IPS DF 6.9 (cell line): ENCODE data around the gene PBRM1.
A peak's percentile ranks its signal among the peaks of the same experiment; 100 is the strongest.

ENCODE experiments used
- DNase-seq: peaks from one replicate; pipeline ENCODE4 v3.0.0-alpha.2; 2013; ENCODE audit warnings: low read depth, low spot score
- H3K27ac ChIP-seq: one replicate; pipeline ENCODE4 v1.5.1; 2013; ENCODE audit warnings: low read length, control low read depth
- H3K27me3 ChIP-seq: 2 replicates; pipeline ENCODE4 v1.6.1; 2013; ENCODE audit warnings: mild to moderate bottlenecking, low read length; ENCODE audit not compliant: control insufficient read depth, insufficient read depth
- H3K36me3 ChIP-seq: 2 replicates; pipeline ENCODE4 v1.6.1; 2013; ENCODE audit warnings: low read length; ENCODE audit not compliant: control insufficient read depth, insufficient read depth
- H3K4me1 ChIP-seq: 2 replicates; pipeline ENCODE4 v1.6.1; 2013; ENCODE audit warnings: low read length; ENCODE audit not compliant: control insufficient read depth, insufficient read depth
- H3K4me3 ChIP-seq: 2 replicates; pipeline ENCODE4 v1.5.1; 2013; ENCODE audit warnings: mild to moderate bottlenecking, low read length
- H3K9me3 ChIP-seq: 2 replicates; pipeline ENCODE4 v1.6.1; 2013; ENCODE audit warnings: low read length, inconsistent platforms; ENCODE audit not compliant: control insufficient read depth, insufficient read depth
- WGBS: extraction: QIAGEN DNeasy Blood & Tissue Kit; methylation state at CpG from one replicate; pipeline ENCODE4 v1.1.7; 2013; ENCODE audit warnings: mixed read lengths, missing lambda C conversion rate; ENCODE audit not compliant: insufficient read length, insufficient coverage; 5-methylcytosine and 5-hydroxymethylcytosine counted together

Gene PBRM1

GRCh38 chr3:52517796-52518722 lies 167.7 kb downstream of the PBRM1 start:
- Histone ChIP-seq H3K27ac (no peak overlapping the region), H3K9me3 (no peaks in the 10 kb centered on the region), H3K36me3 (no peaks in the 10 kb centered on the region), H3K4me3 (peak overlapping the region; percentile 56; the same call in 1 of the 2 replicates), H3K4me1 (peaks cover 4% of the 10 kb centered on the region; the same call in 1 of the 2 replicates), H3K27me3 (no peaks in the 10 kb centered on the region)
- DNase-seq: no peak
- no CpG with 5 or more reads among the region's 25 CpGs for WGBS

DNA sequence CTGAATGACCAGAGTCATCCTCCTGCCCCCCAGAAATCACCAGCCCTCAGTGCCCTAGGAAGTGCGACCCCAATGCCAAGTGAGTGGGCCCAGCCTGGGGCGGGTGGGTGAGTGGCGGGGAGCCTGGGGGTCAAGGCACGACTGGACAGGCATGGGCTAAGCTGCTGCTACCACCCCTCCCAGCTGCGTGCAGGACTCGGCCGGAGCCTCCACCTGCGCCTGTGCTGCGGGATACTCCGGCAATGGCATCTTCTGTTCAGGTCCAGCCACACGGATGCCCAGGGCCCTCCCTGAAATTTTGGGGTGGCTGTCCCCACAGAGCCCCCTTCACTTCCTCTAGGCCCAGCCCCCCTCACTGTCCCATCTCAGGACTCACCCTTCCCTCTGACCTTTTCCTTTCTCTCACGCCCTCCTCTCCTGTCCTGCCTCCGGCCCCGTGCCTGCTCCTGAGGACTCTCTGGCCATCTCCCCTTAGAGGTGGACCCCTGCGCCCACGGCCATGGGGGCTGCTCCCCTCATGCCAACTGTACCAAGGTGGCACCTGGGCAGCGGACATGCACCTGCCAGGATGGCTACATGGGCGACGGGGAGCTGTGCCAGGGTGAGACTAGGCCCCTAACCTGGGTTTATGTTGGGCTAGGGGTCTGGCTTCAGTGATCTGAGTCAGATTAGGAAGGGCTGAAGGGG lies 169.1 kb downstream of the PBRM1 start:
- Histone ChIP-seq H3K36me3 (no peaks in the 10 kb centered on the region), H3K9me3 (no peaks in the 10 kb centered on the region), H3K27ac (no peak overlapping the region), H3K4me1 (peaks cover 4% of the 10 kb centered on the region), H3K27me3 (no peaks in the 10 kb centered on the region), H3K4me3 (no peak overlapping the region)
- no CpG with 5 or more reads among the region's 19 CpGs for WGBS
- DNase-seq: no peak

DNA sequence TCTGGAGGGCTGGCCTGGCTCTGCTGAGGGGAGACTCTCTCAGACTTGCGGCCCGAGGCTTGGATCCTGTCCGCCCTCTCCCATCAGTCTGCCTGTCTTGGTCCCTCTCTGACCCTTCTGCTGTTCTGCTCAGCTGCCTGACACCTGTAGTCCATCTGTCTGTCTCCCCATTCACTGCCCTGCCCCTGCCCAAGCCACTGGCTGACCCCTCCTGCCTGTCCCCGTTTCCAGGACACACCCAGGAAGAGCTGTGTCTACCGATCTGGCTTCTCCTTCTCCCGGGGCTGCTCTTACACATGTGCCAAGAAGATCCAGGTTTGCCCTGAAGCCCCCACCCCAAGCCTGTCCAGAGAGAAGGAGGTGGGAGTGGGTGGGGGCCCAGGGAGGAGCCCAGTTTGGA lies 170.5 kb downstream of the PBRM1 start:
- WGBS: no CpG with 5 or more reads among the region's 6 CpGs
- H3K27me3 ChIP-seq: no peaks in the 10 kb centered on the region
- DNase-seq: no peak
- no peaks in the 10 kb centered on the region for H3K9me3 ChIP-seq
- H3K4me1 ChIP-seq: peaks cover 4% of the 10 kb centered on the region
- no peaks in the 10 kb centered on the region for H3K36me3 ChIP-seq
- no peak overlapping the region for H3K27ac ChIP-seq
- no peak overlapping the region for H3K4me3 ChIP-seq

- Histone ChIP-seq H3K9me3 (no peaks in the 10 kb centered on the region), H3K27ac (no peak overlapping the region), H3K27me3 (no peaks in the 10 kb centered on the region), H3K36me3 (no peaks in the 10 kb centered on the region), H3K4me3 (no peak overlapping the region), H3K4me1 (peaks cover 4% of the 10 kb centered on the region)
- WGBS: no CpG with 5 or more reads among the region's 11 CpGs
- DNase-seq: no peak
These were observed 171.1 kb downstream of the PBRM1 start for GRCh38 chr3:52514576-52514975.

DNA sequence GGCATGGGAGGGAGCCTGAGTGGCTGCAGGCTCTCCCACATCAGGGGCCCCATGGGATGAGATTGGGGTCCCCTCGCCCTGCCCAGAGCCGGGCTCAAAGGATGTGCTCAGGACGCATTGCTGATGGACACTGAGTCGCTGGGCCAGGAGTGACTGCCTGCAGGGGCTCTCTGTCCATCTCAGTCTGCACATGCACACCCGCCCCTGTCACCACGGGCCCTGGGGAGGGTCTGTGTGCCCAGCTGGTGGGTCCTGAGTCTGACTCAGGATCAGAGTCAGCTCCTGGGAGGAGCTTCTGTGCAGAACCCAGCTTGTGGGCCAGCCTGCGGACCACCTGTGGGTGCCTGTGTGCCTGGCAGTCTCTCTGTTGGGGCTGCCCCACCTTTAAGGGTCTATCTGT lies 172.4 kb downstream of the PBRM1 start:
- no peak for DNase-seq
- no peaks in the 10 kb centered on the region for H3K36me3 ChIP-seq
- no CpG with 5 or more reads among the region's 7 CpGs for WGBS
- no peaks in the 10 kb centered on the region; the same call in 1 of the 2 replicates for H3K4me1 ChIP-seq
- no peak overlapping the region for H3K4me3 ChIP-seq
- no peaks in the 10 kb centered on the region for H3K9me3 ChIP-seq
- no peak overlapping the region for H3K27ac ChIP-seq
- H3K27me3 ChIP-seq: no peaks in the 10 kb centered on the region

- no CpG with 5 or more reads among the region's 17 CpGs for WGBS
- Histone ChIP-seq H3K4me3 (no peak overlapping the region), H3K9me3 (no peaks in the 10 kb centered on the region)
These were observed 173.0 kb downstream of the PBRM1 start for GRCh38 chr3:52512727-52513126.

DNA sequence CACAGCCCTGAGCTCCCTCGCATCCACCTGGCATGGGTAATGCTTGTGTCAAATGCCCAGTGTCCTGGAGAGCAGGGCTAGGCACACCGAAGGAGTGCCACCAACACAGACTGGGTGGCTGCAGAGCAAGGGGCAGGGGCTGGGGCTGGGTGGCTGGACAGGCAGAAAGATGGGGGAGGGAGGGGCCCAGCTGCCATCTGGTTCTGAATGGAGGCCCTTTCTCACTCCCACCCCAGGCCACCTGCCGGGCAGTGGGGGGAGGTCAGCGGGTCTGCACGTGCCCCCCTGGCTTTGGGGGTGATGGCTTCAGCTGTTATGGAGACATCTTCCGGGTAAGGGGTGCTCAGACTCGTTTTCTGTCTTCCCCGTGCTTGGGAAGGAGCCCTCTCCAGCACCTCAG lies 173.6 kb downstream of the PBRM1 start:
- H3K9me3 ChIP-seq: no peaks in the 10 kb centered on the region
- no peaks in the 10 kb centered on the region for H3K27me3 ChIP-seq
- WGBS: no CpG with 5 or more reads among the region's 8 CpGs
- no peak overlapping the region for H3K27ac ChIP-seq
- H3K4me3 ChIP-seq: no peak overlapping the region
- no peak for DNase-seq
- H3K36me3 ChIP-seq: no peaks in the 10 kb centered on the region
- no peaks in the 10 kb centered on the region; the same call in 1 of the 2 replicates for H3K4me1 ChIP-seq

More at GRCh38 chr3:52512727-52513126, 173.0 kb downstream of the PBRM1 start:
- DNase-seq: no peak
- Histone ChIP-seq H3K27me3 (no peaks in the 10 kb centered on the region), H3K4me1 (no peaks in the 10 kb centered on the region; the same call in 1 of the 2 replicates), H3K36me3 (no peaks in the 10 kb centered on the region), H3K27ac (no peak overlapping the region)

DNA sequence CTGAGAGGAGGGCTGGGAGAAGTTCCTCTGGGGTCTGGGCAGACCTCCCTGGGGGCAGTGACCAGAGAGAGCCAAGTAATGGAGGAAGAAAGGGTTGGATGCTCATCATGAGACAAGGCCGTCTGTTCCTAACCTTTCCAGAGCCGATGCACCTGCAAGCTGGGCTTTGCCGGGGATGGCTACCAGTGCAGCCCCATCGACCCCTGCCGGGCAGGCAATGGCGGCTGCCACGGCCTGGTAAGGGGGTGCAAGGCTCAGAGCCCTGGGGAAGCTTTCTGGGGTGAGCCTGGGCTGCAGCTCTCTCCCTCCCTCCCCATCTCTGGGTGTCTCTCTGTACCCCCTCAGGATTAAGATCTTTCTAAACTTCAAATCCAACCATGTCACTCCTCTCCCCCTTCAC lies 174.2 kb downstream of the PBRM1 start:
- H3K27ac ChIP-seq: no peak overlapping the region
- no peak overlapping the region for H3K4me3 ChIP-seq
- no CpG with 5 or more reads among the region's 7 CpGs for whole genome bisulfite sequencing
- H3K9me3 ChIP-seq: no peaks in the 10 kb centered on the region
- no peaks in the 10 kb centered on the region; the same call in 1 of the 2 replicates for H3K4me1 ChIP-seq
- H3K36me3 ChIP-seq: no peaks in the 10 kb centered on the region
- DNase-seq: no peak
- H3K27me3 ChIP-seq: no peaks in the 10 kb centered on the region

- WGBS: no CpG with 5 or more reads among the region's 12 CpGs
- no peak for DNase-seq
- no peaks in the 10 kb centered on the region; the same call in 1 of the 2 replicates for H3K4me1 ChIP-seq
- H3K9me3 ChIP-seq: no peaks in the 10 kb centered on the region
- no peak overlapping the region for H3K27ac ChIP-seq
- no peak overlapping the region for H3K4me3 ChIP-seq
- no peaks in the 10 kb centered on the region for H3K36me3 ChIP-seq
- H3K27me3 ChIP-seq: no peaks in the 10 kb centered on the region
These were observed 175.9 kb downstream of the PBRM1 start for GRCh38 chr3:52509753-52510328.

GRCh38 chr3:52507359-52507758 lies 178.4 kb downstream of the PBRM1 start:
- Histone ChIP-seq H3K4me3 (no peak overlapping the region), H3K27ac (no peak overlapping the region), H3K4me1 (no peaks in the 10 kb centered on the region; the same call in 1 of the 2 replicates), H3K27me3 (no peaks in the 10 kb centered on the region), H3K36me3 (no peaks in the 10 kb centered on the region), H3K9me3 (no peaks in the 10 kb centered on the region)
- DNase-seq: no peak
- WGBS: no CpG with 5 or more reads among the region's 5 CpGs
